H1 (cell line): ENCODE measurements around the gene ALG5. TPM values are rescaled to one million over a fixed set of nuclear protein-coding genes. Genes with fewer than 3 reads are reported as not detected.

ENCODE experiments used
- BACH1 ChIP-seq: IDR thresholded peaks from 2 replicates; pipeline ENCODE4 v1.6.1; 2012; ENCODE audit warnings: low read length, improper control_type of control experiment
- HDAC2 ChIP-seq, 2 experiments: fragments of 300-600 bp in 1 of 2; sonication (generic) in 1 of 2; IDR thresholded peaks; 2 replicates each; pipeline ENCODE4 v1.6.1; 2011 to 2012; ENCODE audit warnings: low read depth in 2 of 2, low read length in 2 of 2, mild to moderate bottlenecking in 2 of 2, moderate library complexity in 2 of 2, borderline replicate concordance in 1 of 2, inconsistent platforms in 1 of 2
- SIN3A ChIP-seq, 2 experiments: IDR thresholded peaks in 1 of 2; conservative IDR thresholded peaks in 1 of 2; 2 replicates each; pipeline ENCODE4 v1.6.1; 2011 to 2012; ENCODE audit warnings: low read length in 2 of 2, improper control_type of control experiment in 1 of 2, low read depth in 1 of 2, mild to moderate bottlenecking in 1 of 2
- SP2 ChIP-seq: IDR thresholded peaks from 2 replicates; pipeline ENCODE4 v1.6.1; 2012; ENCODE audit warnings: mild to moderate bottlenecking, low read length, inconsistent platforms
- SRF ChIP-seq: IDR thresholded peaks from 2 replicates; pipeline ENCODE4 v1.6.1; 2011; ENCODE audit warnings: mild to moderate bottlenecking, low read depth, low read length, moderate library complexity
- ZNF274 ChIP-seq: IDR thresholded peaks from 2 replicates; pipeline ENCODE4 v1.7.0; 2012; ENCODE audit warnings: low read length, borderline replicate concordance; ENCODE audit errors: extremely low read depth
- polyA plus RNA-seq, 7 experiments: library from polyadenylated mRNA; depleted of rRNA in 3 of 7; stranded (reverse) in 5 of 7; unstranded in 2 of 7; fragments of >200 nt in 5 of 7; fragments of 200-250 nt in 2 of 7; gene quantifications; 1 replicate in 5 of 7; 2 replicates in 1 of 7; 4 replicates in 1 of 7; pipeline versions ENCODE4 v1.2.1 to v1.2.3, GENCODE V29; 2011 to 2013; ENCODE audit warnings: missing spikeins in 2 of 7, mixed read lengths in 2 of 7
- total RNA-seq: library from RNA; stranded (reverse); fragmentation: NEBNext Ultra II Directional; extraction: Animal tissue kit (Norgen Biotek cat#: 25700); gene quantifications from 2 replicates; pipeline ENCODE4 v1.2.1, GENCODE V29; 2021
- TF ChIP-seq, protein P1 (sequence below): fragments of 300-600 bp; sonication (generic); IDR thresholded peaks from 2 replicates; pipeline ENCODE4 v1.7.1; 2012; ENCODE audit warnings: low read length, moderate library complexity, mild to moderate bottlenecking, inconsistent platforms; ENCODE audit not compliant: insufficient replicate concordance

ALG5 gene
- total and polyA plus RNA-seq, 2 of the 8 experiments (the other 6 are each of a cell fraction or from before 2014, with no cell fraction given): 15.0 to 24.3 TPM

- TF ChIP-seq, protein P1, sequence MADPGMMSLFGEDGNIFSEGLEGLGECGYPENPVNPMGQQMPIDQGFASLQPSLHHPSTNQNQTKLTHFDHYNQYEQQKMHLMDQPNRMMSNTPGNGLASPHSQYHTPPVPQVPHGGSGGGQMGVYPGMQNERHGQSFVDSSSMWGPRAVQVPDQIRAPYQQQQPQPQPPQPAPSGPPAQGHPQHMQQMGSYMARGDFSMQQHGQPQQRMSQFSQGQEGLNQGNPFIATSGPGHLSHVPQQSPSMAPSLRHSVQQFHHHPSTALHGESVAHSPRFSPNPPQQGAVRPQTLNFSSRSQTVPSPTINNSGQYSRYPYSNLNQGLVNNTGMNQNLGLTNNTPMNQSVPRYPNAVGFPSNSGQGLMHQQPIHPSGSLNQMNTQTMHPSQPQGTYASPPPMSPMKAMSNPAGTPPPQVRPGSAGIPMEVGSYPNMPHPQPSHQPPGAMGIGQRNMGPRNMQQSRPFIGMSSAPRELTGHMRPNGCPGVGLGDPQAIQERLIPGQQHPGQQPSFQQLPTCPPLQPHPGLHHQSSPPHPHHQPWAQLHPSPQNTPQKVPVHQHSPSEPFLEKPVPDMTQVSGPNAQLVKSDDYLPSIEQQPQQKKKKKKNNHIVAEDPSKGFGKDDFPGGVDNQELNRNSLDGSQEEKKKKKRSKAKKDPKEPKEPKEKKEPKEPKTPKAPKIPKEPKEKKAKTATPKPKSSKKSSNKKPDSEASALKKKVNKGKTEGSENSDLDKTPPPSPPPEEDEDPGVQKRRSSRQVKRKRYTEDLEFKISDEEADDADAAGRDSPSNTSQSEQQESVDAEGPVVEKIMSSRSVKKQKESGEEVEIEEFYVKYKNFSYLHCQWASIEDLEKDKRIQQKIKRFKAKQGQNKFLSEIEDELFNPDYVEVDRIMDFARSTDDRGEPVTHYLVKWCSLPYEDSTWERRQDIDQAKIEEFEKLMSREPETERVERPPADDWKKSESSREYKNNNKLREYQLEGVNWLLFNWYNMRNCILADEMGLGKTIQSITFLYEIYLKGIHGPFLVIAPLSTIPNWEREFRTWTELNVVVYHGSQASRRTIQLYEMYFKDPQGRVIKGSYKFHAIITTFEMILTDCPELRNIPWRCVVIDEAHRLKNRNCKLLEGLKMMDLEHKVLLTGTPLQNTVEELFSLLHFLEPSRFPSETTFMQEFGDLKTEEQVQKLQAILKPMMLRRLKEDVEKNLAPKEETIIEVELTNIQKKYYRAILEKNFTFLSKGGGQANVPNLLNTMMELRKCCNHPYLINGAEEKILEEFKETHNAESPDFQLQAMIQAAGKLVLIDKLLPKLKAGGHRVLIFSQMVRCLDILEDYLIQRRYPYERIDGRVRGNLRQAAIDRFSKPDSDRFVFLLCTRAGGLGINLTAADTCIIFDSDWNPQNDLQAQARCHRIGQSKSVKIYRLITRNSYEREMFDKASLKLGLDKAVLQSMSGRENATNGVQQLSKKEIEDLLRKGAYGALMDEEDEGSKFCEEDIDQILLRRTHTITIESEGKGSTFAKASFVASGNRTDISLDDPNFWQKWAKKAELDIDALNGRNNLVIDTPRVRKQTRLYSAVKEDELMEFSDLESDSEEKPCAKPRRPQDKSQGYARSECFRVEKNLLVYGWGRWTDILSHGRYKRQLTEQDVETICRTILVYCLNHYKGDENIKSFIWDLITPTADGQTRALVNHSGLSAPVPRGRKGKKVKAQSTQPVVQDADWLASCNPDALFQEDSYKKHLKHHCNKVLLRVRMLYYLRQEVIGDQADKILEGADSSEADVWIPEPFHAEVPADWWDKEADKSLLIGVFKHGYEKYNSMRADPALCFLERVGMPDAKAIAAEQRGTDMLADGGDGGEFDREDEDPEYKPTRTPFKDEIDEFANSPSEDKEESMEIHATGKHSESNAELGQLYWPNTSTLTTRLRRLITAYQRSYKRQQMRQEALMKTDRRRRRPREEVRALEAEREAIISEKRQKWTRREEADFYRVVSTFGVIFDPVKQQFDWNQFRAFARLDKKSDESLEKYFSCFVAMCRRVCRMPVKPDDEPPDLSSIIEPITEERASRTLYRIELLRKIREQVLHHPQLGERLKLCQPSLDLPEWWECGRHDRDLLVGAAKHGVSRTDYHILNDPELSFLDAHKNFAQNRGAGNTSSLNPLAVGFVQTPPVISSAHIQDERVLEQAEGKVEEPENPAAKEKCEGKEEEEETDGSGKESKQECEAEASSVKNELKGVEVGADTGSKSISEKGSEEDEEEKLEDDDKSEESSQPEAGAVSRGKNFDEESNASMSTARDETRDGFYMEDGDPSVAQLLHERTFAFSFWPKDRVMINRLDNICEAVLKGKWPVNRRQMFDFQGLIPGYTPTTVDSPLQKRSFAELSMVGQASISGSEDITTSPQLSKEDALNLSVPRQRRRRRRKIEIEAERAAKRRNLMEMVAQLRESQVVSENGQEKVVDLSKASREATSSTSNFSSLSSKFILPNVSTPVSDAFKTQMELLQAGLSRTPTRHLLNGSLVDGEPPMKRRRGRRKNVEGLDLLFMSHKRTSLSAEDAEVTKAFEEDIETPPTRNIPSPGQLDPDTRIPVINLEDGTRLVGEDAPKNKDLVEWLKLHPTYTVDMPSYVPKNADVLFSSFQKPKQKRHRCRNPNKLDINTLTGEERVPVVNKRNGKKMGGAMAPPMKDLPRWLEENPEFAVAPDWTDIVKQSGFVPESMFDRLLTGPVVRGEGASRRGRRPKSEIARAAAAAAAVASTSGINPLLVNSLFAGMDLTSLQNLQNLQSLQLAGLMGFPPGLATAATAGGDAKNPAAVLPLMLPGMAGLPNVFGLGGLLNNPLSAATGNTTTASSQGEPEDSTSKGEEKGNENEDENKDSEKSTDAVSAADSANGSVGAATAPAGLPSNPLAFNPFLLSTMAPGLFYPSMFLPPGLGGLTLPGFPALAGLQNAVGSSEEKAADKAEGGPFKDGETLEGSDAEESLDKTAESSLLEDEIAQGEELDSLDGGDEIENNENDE: no peak
- TF ChIP-seq SIN3A (conservative IDR thresholded peaks at IDR 0.05 in 1 of 2, IDR thresholded peaks at IDR 0.05 in 1 of 2; ENCODE audit: low read depth in 1 of 2, low read length in 2 of 2) (no peak), BACH1 (no peak), HDAC2 (IDR thresholded peaks at IDR 0.05; ENCODE audit: borderline replicate concordance in 1 of 2, low read depth in 2 of 2, low read length in 2 of 2) (no peak), ZNF274 (no peak), SP2 (no peak), SRF (no peak)
Measured at GRCh38 chr13:36921631-36922301, 77.4 kb downstream of the ALG5 start (continued).
